GM18526 (cell line): ENCODE measurements around the gene ZACN.

Source experiments
- POLR2A ChIP-seq: IDR thresholded peaks from 3 replicates; pipeline ENCODE4 v1.6.1; 2011; ENCODE audit not compliant: insufficient read length; ENCODE audit errors: extremely low read depth

Gene ZACN

DNA sequence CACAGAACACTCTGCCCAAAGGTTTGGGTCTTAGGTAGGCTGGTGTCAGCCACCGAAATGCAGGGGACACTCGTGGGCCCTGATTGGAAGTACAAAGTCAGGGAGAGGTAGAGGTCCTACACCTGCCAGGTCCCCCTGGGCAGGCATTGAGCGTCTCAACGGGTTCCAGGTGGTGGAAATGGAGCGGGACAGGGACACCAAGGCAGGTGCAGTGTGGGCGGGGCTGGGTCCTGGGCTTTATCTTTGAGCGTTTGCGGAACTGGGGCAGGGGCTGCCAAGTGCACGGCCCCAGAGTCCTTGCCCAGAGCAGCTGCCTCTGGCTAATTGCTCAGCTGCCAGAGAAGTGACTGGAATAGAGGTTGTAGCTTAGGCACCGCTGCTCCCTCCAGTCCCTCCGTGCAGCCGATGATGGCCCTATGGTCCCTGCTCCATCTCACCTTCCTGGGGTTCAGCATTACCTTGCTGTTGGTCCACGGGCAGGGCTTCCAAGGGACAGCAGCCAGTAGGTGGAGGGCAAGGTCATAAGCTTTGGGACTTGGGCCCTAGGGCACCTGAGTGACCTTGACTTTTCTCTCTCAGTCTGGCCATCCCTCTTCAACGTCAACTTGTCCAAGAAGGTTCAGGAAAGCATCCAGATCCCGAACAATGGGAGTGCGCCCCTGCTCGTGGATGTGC is at the start of gene ZACN:
ZACN (plus strand) TSS at position 323 of the 675 bp plus-strand sequence; CDS start at position 406, 83 bp downstream.
- no peak for TF ChIP-seq POLR2A

DNA sequence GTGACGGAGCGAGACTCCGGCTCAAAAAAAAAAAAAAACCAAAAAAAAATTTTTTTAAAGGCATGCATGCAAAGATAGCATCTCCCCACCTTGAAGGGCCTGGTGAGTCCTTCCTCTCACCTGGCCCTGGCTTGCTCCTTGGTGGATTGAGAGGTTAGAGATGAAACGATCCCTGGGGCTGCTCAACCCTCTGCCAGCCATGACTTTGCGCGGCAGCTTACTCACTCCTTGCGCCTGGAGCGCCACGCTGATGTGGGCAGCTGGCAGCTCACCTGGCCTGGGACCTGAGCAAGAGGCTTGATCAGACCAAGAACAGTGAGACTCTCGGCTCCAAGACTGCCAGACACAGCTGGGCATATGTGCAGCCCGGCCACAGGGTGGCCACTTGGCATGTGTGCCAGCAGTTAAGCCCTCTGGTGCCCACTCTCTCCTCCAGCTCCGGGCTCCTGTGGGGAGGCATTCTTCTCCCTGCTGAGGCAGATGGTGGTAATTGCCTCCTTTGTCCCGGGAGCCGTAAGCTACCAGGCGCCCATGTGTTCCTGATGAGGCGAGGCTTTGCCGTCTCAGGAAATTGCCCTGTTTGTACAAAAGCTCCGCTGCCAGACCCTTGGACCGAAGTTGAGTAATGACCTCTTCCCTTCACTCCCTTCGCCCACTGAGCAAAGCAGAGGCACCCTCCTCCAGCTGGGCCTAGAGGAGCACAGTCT is 46.8 kb upstream of the ZACN start:
- TF ChIP-seq POLR2A, result no peak

DNA sequence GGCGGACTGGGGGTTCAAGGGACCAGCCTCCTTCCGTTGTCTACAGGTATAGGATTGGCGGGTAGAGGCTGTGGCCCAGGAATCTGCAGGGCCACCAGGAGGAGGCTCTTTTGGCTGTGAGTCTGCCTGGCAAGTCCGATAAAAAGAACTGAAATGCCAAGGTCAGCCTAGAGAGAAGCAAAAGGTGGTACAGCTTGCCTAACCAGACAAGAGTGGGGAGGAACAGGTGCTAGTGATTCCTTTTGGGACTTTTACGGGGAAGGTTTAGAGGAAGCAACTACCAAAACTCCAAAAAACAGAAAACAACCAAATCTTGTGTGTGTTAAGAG is 46.2 kb upstream of the ZACN start:
- TF ChIP-seq POLR2A, result no peak

DNA sequence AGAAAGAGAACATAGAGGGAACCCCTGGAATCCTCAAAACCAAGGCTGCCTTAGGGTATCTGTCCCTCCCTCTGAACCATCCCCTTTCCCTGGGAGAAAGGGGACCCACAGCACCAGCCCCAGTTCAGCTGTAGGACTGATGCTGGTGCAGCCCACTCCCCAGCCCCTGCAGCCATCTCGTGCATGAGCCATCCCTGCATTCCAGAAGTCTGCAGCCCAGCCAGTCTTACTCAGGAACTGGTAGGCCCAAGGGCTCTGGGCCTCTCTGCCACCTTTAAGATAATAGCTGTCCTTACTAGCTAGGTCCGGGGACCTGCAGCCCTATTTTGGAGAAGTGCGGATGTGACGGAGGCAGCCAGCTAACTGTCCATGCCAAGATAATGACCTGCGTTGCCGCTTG is 45.8 kb upstream of the ZACN start:
- TF ChIP-seq POLR2A, result no peak

DNA sequence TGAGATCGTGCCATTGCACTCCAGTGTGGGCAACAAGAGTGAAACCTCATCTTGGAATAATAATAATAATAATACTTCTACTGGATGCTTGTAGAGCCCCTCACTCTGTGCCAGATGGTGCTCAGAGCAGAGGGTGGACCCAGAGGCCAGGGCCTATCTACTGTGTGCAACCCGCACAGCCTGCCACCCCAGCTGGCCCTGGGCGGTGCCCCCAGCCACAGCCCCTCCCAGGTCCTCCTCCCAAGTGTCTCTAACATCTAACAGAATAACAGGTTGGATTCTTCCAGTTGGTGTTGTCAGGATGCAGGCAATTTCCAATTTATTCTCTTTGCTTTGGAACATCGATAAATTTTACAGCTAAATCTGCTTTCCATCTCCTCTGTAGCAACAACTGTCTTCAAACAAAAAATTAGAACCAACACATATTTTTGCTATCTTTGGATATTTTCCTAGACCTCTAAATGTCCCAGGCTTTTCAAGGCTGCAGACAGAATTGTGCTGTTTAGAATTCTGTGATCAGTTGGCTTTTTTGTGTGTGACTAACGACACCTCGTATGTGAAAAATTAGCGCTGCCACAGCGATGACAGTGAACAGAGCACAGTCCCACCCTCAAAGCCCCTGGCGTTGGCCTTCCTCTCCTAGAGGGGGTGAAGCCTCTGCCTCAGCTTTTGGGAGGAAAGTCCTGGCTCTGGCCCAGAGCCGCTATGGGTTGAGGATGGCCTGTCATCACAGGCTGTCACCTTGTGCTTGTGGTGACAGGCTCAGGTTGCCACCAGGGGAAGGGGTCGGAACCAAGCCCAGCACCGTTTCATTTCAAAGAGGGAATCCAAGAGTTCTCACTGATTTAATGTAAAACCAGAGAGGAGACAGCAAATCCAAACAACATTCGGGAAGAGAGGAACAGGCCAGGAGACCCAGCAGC is 44.3 kb upstream of the ZACN start:
- no peak for TF ChIP-seq POLR2A

DNA sequence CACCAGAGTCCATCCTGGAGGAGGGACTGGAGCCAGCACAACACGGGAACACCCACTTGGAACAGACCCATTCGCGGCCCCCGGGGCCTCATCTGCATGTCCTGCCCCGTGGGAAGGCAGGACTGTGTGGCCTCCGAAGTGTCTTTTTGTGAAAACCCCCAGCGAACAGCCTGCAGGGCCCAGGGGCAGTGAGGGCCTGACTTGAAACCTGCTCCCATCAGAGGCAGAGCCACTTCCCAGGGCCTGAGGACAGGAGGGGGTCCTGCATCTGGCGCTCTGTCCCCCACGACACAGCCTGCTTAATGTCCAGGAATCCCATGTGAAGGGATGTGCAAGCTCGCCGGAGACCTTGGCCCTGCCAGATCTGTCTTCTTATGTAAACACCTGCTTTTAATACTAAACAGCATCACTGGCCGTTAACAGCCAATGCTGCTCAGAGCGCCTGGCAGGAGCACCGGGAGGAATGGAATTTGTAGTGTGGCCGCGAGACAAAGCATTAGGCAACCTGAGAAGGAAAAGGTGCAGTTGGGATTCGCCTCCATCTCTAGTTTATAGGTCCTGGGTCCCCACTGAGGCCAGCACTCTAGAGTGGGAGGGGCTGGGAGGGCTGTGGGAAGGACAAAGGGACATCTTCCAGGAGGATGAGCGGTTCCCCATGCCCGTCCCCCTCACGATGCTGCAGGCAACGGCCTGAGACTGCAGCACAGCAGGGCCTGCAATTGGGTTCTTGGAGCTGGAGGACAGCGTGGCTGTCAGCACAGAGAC is 42.3 kb upstream of the ZACN start:
- TF ChIP-seq POLR2A, result no peak

DNA sequence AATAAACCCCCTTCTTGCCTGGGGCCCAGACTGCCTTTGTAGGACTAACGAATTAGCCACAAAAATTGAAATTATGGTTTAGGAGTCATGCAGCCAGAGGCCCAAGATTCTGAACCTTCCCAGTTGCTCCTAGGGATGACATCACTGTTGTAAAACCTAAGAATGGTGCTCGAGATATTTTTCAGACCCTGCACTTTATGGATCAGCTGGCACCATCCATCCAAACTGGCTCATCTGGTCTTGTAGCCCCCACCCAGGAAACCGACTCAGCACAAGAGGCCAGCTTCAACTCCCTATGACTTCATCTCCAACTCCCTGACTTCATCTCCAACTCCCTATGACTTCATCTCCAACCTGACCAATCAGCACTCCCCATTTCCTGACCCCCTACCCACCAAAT is 40.9 kb upstream of the ZACN start:
- TF ChIP-seq POLR2A, result no peak

DNA sequence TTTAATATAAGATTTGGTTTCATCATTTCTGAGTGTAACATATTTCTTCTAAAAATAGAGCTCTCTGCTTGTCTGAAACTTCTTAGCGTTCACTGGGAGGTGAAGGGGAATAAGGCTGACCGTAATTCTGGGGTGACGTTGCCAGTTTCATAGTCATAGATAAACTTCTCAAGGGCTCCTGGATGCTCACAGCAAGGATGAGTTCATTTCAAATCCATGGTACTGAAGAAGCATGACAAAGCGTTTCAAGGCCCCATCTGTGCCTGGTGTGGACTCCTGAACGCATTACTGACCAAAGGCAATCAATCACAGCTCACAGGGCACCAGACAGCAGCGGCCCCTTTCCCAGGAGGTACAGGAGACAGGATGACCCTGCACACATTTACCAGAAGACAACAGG is 39.9 kb upstream of the ZACN start:
- no peak for TF ChIP-seq POLR2A

DNA sequence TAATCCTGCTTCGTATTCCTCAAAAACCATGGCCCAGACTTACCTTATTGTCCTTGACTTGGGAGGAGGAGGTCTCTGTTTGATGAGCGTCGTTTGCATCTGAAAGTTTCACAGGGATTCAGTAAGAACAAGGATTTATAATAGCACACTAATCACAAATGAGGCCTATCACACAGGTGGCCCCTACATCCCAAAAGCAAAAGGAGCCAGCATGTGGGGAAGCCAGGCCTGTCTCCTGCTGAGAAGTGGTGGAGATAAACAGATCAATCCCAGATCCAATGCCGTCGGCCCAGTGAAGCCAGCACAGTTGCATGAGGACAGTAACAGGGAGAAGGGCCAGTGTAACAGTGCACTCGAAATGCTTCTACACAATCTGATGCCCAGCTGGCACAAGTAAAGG is 38.6 kb upstream of the ZACN start:
- TF ChIP-seq POLR2A, result no peak

DNA sequence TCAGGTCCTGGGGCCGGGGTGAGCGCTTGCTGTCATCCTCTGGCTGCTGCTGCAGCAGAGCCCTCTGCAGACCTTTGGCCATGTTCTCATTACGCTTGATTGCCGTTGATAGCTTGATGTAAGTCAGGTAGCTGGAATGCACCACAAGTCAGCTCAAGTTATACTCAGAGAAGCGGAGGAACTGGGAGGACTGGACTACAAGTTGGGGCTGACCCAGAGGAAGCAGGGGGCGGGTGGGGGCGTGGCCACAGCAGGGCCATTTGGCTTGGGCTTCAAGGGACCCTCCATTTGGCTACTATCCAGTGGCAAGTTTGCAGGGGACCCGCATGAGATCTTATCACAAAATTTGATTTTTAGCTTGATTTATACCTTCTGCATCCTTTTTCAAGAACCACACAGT is 32.9 kb upstream of the ZACN start:
- no peak for TF ChIP-seq POLR2A

DNA sequence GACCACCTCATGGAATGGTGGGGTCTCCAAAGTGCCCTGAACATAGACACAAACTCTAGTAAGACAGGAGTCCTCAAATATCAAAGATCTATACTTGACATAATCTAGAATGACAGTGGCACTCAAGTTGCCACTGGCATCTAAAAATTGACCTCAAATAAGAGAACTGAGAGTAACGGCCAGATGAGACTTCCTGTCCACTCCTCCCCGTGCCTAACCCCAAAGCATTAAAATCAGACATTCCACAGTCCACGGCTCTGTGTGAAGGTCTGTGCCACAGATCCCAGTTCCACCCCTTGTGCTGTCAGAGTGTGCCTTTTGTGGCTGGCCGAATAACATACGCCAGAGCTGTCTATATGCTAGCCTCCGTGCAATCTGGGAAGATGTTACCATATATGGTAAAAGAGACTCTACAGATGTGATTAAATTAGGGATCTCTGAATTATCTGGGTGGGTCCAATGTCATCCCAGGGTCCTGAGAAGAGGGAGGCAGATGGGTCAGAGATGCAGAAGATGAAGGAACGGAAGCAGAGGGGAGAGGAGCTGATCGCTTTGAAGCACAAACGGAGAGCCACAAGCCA is 30.9 kb upstream of the ZACN start:
- TF ChIP-seq POLR2A, result no peak

DNA sequence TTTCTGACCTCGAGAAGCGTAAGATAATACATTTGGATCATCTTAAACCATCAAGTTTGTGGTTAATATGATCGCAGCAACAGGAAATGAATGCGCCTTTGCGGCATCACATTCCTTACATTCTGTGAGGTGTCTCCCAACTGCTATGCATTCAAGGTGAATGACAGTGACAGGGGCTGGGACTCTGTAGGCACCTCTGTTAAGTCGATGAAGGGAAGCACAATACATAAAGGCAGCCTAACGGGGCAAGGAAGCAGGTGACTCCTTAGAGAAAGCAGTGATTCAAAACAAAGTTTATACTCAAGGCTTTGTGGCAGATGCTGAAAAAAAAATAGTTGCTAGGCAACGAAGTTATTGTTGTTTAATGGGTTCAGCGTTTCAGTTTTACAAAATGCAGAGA is 30.3 kb upstream of the ZACN start:
- no peak for TF ChIP-seq POLR2A

DNA sequence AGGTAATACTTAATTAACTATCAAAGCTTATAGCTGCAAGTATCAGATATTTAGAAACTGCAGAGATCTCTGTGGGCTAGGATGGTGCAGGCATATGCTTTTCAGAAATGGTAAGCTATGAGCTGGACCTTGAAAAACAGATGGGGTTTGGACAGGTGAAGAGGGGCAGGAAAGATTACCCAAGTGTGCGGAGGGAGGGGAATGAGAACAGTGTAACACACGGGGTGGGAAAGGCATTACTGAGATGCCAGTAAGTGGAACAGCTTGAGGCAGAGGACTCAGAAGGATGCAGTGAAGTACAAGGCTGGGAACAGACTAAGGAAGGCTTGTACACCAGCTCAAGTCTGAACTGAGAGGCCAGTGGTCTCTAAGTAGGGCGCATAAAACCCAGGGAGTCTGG is 29.7 kb upstream of the ZACN start:
- no peak for TF ChIP-seq POLR2A

DNA sequence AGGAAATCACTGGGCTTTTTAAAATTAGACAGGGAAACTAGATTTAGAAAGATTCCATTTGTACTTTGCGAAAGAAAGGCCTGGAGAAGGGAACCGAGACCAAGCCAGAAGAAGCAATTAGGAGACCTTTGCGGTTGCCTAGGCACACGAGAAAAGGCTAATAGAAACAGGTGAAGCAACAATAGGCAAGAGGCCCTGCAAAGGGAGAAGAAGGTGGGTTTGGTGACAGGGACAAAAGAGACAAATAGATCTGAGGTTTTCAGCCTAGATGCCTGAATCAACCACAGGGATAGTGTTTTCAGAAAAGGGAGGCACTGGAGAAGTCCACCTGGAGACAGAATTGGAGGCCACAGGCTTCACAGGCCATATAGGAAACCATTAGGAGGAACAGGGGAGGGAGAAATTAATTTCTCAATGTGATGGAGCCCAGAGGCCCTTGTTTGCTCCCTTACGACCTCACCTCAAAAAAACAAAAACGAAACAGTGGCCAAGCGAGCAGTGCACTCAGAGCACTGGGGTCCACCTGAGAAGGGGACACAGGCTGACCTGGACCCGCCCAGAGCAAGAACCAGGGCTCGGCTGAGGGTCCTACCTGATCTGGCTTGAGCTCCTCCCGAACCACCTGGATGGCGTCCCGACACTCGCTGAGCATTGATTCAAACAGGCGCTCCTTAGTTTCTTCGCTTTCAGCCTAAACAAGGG is 29.0 kb upstream of the ZACN start:
- no peak for TF ChIP-seq POLR2A
